HG02938 (cell line): ENCODE measurements around the gene WDFY2.

Experiments used
- ATAC-seq: cut with Tn5 transposase; IDR thresholded peaks from one replicate; pipeline ENCODE4 v1.9.1; 2021; ENCODE audit warnings: mild to moderate bottlenecking, moderate library complexity; ENCODE audit not compliant: unreplicated experiment

WDFY2 gene

DNA sequence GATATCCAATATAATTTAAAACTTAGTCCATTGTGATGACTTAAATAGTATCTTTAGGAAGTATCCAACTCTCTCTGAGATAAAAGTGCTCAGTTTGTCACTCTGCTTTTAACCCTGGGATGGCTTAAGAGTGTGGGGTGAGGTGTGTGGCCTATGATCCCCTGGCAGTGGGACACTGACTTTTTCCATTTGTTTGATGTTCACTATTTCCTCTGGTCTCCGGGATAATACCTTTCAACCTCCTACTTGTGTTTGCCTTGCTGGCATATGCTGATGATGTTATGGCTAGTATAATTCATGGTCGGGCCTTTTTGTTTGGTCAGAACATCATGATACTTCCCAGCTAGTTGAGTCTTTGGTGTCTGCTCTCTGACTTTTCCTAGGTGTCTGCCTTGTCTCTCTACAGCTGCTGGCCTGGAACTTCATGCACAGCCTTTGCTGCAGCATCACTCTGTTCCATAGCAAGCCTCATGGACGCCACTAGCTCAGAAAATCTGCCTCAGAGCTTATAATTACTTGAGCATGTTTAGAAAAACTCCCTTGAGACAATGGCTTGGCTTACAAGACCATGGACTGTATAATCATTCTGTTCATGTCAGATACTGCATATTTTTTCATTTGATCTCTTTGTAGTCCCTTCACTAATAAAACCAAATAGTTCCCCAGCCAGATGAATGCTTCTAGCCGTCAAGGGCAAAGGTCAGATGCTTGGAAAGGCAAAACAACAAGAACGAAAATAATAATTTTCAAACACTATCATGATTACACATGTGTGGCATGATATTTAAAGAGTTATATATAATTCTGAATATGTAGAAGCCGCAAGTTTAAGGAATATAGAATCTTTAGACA is 75.2 kb downstream of the WDFY2 start:
- no peak for ATAC-seq

DNA sequence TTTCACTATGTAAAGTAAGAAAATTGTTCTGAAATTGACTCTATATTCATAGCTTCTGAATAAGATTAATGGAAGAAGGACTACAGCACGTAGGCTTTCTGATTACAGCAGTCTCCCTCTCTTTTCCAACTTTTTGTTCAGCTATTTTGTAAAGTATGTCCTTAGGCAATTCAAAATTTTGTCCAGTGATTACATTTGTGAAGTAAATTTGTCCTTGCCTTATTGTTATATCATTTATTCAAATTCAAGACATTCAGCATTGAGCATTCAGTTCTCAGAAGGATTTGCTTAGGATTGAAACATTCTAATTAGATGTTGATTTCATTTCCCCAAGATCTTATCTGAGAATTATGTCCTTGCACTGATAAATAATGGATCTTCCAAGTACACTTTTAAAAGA is 76.6 kb downstream of the WDFY2 start:
- no peak for ATAC-seq

DNA sequence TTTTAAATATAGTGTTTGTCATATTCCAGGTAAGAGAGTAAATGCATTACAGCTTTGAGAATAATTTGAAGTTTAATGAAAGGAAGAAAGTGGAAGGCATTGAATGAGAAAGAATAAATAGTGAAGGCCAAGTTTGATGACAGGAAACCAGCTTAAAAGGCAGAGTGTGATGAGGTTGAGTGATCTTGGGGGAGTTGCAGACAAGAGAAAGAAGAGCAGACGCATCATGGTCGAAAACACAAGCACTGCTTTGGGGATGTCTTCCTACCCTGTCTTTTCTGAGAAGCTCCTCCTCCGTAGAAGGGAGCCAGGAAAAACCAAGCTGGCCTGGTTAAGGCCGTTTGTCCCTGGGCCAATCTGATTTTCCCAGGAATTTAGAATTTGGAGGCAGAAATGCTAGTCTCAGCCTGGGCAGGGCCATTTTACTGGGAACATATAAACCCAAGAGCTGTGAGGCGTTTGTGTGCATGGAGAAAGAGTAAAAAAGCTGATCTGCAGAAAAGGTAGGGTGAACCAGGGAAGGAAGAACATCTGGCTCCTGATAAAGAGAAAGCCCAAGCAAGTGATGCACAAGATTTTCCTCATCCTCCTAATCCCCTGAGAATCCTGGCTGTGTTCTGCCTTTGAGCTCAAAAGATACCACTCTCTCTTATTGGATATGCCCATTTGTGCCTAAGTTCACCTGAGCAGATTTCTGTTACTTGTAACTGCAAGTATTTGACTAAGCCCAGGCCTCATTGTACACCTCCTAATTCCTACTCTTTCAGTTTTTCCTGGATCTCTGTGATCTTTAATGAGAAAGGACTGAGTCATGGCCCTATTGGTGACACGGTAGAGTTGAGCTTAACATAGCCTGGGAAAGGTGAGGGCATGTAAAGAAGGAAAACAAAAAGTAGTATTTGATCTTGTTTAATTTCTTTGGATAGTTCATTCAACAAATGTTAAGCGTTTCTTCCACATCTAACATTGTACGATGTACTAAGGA is 80.0 kb downstream of the WDFY2 start:
- ATAC-seq = no peak

DNA sequence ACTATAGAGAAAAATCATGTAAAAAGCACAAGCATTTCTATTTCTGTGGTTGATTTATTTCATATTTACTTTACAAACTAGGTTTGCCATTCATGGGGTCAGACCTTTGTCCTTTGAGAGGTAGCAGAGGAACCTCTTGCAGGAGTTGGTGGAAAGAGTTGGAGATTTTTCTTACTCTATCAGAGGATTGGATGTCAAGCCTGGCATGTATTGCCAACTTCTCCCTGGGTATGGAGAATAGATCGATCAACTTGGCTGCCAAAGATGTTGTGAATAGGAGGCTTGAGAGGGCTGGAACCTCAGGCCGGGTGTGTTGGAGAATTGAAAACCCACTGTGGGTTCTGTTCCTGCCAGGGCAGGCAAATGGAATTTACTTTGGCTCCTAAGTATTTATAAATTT is 81.2 kb downstream of the WDFY2 start:
- ATAC-seq = no peak

DNA sequence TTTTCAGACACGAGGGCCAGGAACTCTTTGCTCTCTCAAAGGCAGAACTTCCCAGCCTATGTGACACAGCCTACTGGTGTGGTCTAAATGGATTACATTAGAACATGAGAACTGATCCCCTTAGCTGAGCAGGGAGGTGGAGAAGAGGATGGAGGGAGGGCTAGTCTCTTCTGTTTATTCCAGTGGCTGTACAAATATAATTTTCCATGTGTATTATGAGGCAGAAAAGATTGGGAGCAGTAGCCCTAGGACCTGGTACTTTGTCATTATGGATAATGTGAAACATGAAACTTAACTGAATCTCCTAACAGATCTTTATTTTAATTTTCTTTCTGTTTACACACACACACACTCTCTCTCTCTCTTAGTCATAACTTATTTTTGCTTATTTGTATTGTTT is 82.1 kb downstream of the WDFY2 start:
- ATAC-seq = no peak

DNA sequence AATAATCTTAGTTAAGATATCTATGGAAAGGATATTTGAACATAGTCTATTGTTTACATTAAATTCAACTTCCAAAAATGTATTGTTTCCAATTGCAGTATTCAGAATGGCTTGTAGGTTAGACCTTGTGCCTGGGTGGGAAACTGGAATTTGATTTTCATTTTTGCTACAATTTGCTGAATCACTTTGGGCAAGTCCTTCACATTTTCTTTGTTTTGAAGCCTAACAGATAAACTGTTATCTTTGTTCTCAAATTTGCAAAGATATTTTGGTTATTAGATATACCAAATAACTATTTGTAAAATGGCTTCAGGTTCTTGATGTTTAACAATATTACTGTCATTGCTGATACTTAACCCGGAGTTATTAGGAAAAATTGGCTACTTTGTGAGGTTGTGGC is 82.6 kb downstream of the WDFY2 start:
- ATAC-seq = no peak

DNA sequence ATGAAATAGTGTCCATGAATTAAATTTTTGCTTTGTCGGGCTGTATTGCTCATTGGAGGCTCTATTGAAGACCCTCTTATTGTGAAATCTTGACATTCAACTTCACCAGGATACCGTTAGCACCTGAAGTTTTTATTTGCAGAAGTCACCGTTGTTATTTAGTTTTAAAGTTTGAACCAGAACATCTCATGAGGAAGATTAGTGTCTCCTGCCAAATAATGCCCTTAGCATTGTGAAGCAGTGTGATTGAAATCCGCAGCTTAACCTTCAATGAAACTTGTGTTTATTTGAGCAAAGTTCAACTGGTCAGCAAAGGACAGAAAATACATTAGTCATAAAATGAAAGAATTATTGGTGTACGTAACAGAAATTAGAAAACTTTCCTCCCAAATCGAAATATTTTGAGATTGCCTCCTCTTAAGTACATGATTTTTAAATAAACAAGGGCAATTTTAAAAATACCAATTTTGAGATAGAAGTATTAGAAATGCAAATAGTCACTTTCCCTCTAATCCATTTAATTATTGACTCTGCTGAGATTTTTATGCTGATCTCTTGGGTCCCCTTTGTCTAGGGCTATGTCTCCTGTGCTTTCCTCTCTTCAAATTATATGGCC is 84.4 kb downstream of the WDFY2 start:
- ATAC-seq = no peak

DNA sequence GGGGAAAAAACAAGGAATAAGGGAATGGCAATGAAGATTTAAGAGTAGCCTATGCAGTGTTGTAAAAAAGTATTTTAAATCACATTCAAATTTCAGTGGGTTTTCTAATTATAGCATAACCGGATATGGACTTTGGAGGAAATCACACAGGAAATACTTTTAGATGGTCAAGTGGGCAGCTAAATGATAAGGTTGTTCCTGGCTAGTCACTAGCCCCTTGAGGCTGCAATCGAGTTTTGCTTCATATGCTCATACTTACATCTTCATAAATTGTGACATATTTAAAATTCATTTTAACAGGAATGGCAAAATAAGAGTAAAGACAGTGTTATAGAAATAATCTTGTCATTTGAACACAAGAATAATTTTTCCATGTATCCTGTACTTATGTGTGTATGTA is 88.9 kb downstream of the WDFY2 start:
- ATAC-seq = no peak

DNA sequence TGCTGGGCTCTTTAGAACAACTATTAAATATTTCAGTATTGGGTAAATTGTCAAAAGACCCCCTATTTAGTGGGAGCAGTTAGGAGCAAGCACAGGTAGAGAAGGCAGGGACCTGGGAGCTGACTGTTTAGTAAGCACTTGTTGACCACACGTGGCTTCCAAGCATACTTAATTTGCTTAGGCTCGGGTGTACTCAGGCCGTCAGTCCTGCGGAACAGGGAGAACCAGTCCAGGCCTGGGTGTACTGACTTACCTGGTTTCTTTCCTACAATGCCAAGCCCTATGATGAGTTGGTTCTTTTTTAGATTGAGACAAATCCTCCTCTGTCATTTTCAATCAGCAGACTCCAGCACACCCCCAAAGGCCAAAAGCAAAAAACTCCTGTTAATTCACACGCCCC is 90.0 kb downstream of the WDFY2 start:
- no peak for ATAC-seq

DNA sequence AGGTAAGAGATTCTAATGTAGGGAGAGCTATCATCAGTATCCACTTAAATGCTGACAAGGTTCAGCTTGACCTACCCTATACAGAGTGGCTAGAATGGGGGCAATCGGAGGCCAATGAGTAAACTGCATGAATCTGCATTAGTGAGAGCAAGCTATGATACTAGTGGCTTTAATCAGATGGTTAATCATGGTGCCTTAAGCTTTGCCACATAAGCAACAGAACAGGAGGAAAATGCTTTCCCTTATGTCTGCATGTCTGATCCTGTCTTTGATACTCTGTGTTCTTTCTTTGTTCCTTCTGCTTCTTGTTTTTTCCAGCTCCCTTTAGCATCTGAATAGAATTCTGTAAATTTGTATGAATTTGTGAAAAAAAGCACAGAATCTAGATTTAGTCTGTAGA is 91.1 kb downstream of the WDFY2 start:
- no peak for ATAC-seq

DNA sequence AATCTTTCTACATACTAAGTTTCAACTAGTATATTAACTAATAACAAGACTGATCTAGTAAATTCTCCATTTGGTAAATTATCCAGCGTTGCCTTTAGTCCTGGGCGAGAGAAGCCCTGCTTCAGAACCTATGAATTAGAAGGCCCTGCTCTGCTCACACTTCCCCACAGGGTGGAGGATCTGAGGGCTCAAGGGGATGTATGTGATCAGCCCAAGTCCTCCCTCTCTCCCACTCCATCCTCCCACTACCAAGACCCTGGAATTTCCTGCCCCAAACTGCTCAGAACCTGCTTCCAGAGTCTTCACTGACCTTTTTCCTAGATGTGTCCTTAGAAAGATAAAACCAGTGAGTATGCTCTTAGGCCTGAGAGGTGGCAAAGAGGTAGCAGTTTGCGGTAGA is 91.6 kb downstream of the WDFY2 start:
- ATAC-seq = no peak

DNA sequence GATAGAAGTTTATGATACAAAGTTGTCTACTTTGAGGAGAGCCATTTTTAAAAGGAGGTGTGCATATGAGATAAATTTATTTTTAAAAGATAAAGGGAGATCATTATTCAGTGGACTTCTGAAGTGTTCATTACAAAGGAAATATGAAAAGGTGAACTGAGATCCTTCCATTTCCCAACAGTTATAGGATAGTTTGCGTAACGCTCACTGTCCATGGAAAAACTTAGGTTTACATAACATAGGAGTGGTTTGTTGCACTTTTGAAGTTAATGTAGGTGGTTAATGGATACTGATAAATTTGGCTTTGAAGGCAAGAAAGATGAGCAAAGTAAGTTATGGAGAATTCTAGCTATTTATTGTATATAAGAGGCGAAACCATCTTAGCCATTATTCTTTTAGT is 92.5 kb downstream of the WDFY2 start:
- ATAC-seq = no peak

DNA sequence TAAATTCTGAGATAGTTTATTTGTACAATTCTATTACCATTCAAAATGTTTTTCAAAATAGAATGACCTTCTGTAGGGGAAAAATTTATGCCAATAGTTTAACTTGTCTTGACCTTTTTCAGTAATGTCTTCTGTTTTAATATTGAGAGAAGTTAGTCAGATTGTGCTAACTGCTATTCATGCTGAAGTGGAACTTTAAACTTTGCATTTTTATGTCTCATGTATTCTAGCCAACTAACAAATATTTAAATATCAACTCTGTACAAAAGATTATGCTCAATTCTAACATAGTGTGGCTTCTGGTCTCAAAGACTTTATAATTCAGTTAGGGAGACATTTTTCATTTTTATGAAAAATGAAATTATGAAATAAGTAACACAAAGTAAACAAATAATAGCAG is 94.2 kb downstream of the WDFY2 start:
- ATAC-seq = no peak

DNA sequence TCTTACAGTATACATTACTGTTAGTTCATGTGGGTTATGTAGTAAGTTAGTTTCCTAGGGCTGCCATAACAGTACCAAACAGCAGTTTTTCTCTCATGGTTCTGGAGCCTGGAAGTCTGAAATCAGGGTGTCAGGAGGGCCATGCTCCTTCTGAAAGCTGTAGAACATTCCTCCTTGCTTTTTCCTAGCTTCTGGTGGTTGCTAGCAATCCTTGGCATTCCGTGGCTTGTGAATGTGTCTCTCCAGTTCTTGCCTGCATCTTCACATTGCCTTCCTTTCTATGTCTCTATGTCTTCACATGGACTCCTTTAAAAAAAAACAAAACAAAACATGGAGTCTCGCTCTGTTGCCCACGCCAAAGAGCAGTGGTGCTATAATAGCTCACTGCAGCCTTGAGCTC is 95.4 kb downstream of the WDFY2 start:
- no peak for ATAC-seq

DNA sequence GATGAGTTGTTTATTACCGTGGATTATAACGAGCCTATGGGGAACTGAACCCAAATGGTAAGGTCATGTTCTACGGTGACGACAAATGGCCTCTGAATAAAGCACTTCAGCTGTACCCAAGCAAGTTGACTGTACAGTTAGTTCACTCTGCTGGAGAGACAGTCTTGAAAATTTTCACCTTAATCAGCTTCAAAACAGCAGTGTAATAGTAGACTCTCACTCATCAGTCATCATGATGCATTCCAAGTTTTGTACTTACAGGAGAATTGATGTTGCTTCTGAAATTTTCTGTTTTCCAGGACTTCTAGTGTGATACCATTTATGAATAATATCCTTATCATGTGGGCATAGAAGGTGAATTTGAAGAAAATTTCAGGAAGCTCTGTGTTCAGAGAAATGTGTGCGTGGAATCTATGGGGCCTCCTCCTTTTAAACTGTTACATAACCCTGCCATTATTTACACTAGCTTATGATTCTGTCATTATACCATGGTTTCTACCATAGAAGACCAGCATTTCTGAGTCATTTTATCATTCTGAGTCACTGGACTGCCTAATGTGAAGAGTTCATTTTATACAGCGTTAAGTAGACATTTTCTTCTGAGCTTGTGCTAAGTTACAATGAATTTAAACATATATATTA is 96.9 kb downstream of the WDFY2 start:
- ATAC-seq = no peak

DNA sequence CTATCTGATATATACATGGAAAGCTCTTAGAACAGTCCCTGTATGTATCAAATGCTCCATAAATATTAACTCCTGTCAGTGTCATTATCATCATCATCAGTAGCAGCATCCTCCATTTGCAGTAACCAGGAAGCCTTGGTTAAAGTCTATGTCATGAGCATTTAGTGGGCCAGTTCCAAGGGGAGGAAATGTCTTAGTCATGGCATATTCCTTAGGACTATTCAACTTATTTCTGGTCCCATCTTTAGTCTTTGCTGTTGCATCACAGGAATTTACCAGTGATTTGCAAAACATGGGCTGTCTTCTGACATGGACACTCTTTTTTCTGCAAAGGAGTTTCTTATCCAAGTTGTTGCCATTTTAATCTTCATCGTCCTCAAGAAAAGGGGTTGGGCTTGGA is 98.4 kb downstream of the WDFY2 start:
- ATAC-seq = no peak

DNA sequence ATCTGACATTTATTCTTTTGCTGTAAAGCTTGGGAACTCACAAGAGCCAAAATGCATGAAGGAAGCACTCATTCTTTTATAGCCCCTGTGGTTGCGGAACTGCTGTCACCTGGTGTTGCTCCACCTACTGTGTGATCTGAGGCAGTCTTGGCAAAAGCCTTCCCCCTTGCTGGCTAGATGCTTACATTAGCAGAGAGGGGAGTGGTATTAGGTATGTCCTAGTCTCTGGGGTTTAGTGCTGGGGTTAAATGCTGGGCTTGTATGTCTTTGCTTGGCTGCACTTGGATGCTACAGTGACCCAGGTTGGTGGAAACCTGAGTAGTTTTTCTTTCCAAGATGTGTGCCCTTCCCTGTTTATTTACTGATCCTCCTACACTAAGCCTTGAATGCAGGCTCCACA is 99.3 kb downstream of the WDFY2 start:
- ATAC-seq = no peak

DNA sequence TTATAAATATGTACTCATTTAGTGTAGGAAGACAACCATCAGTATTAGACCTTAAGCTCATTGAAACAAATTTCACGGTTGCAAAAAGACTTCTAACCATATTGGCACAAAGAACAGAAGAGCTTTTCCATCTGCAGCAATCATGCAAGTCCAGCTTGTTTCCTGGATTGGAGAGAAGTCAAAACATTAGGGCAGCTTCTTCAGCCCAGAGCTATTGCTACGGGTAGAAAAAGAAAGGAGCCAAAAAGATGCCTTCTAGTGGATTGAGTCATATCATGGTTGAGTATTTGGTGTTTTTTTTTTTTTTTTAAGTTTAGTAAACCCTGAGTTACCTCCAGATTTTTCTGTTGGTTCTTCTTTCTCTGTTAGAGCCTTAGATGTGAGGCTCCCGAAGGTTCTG is 99.8 kb downstream of the WDFY2 start:
- ATAC-seq = no peak

DNA sequence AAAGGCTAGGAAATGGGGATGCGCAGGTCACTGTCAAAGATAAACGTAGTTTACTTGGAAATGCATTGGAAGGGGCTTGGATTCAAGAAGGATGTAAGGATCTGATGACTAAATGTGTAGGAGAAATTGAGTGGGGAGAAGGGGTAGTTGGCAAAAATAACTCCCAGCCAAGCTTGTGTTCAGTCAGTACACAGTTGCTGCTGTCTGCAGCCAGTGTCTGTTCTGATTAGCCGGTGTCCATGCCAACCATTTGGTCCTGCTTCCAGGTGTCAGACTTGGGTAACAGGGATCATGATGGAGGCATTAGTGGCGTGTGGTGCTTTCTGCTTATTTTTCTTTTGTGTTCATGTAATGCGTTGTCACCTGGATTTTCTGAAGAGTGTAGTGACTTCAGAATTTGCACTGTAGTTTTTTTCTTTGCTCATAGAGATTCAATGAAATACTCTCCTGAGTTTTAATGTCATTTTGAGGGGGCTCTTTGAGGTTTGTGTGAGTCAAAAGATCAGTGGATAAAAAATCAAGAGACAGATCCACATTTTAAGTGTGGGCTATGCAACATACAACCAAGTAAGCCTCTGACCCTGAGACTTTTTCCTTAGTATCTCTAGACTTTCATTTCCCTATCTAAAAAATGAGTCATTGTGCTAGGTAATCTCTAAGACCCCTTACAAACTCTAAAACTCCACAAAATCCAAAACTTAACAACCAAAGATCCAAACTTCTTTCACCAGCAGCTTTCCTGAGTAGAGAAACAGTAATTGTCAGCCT is 103.9 kb downstream of the WDFY2 start:
- ATAC-seq = no peak

DNA sequence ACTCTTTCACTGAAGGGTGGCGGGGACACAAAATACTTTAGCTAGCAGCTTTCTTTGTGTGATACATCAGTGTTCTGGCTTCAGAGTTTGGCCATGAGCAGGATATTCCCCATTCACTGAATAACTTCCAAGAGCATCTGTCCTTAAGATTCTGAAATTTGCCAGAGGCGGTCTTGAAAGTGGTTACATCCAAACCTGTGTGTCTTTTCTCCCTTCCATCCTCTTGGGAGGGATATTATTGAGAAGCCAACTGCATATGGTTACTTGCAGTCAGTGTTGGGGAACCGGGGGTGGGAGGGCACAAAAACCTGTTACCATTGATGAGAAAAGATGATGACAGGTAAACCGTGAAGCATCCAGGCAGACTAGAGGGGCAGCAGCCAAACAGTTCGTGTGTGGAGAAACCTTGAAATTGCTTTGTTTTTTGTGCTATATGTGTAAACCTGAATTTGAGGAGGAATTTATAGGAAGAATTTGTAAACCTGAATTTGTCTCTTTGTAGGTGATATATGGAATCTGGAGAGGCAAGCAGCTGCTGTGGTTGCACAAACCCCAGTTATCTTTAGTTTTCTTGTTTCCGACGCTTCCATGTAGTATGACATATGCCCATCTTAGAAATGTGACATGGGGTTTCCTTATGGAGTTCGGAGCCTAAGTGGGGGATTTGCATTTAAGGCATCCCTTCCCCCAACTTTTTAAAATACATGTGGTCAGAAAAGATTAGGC is 104.8 kb downstream of the WDFY2 start:
- no peak for ATAC-seq
